H1 (cell line): Measurements from ENCODE around the gene ERCC1. TPM values are rescaled to one million over a fixed set of nuclear protein-coding genes. Genes with fewer than 3 reads are reported as not detected.

ENCODE experiments used
- CTCF ChIA-PET: fragments of 300-600 bp; sonication (Branson Sonifier 250); formaldehyde crosslinking; loops from one replicate; lab custom pipeline; 2021; ENCODE audit not compliant: partially characterized antibody; lab: Charles Lee
- POLR2A ChIA-PET: fragments of 300-600 bp; sonication (Branson Sonifier 250); formaldehyde crosslinking; loops from one replicate; lab custom pipeline; 2021; ENCODE audit warnings: inconsistent platforms; ENCODE audit not compliant: partially characterized antibody; lab: Charles Lee
- DNase-seq, 2 experiments: peaks; one replicate each; pipeline versions ENCODE4 v3.0.0 to v3.0.0-alpha.2; 2010 to 2022; ENCODE audit warnings: low spot score in 2 of 2, low read depth in 1 of 2, mixed read lengths in 1 of 2
- FAIRE-seq: peaks from 2 replicates; lab custom pipeline; 2011; peaks lifted over from hg19 to GRCh38; lab: Jason Lieb, UNC
- H2AFZ ChIP-seq: 2 replicates; pipeline ENCODE4 v1.8.1; 2012; ENCODE audit warnings: low read length, inconsistent platforms
- H2AK5ac ChIP-seq: 2 replicates; pipeline ENCODE4 v1.6.1; 2013; ENCODE audit warnings: low read depth, low read length
- H2BK120ac ChIP-seq: replicated peaks from 2 replicates; pipeline ENCODE3; 2013; ENCODE audit warnings: low read depth, low read length, inconsistent platforms
- H2BK12ac ChIP-seq: 2 replicates; pipeline ENCODE4 v1.6.1; 2013; ENCODE audit warnings: low read depth, low read length
- H2BK15ac ChIP-seq: 2 replicates; pipeline ENCODE4 v1.6.1; 2013; ENCODE audit warnings: low read length
- H2BK20ac ChIP-seq: 2 replicates; pipeline ENCODE4 v1.6.1; 2013; ENCODE audit warnings: low read length
- H2BK5ac ChIP-seq: 2 replicates; pipeline ENCODE4 v1.6.1; 2013; ENCODE audit warnings: low read depth, low read length
- H3K14ac ChIP-seq: 2 replicates; pipeline ENCODE4 v1.6.1; 2013; ENCODE audit warnings: inconsistent platforms; ENCODE audit not compliant: insufficient read length
- H3K18ac ChIP-seq: 2 replicates; pipeline ENCODE4 v1.6.1; 2013; ENCODE audit warnings: low read length; ENCODE audit errors: extremely low read depth
- H3K23ac ChIP-seq: 2 replicates; pipeline ENCODE4 v1.6.1; 2013; ENCODE audit warnings: inconsistent platforms; ENCODE audit not compliant: insufficient read length
- H3K23me2 ChIP-seq: 2 replicates; pipeline ENCODE4 v1.6.1; 2013; ENCODE audit warnings: low read depth, low read length
- H3K27ac ChIP-seq: 2 replicates; pipeline ENCODE4 v1.6.1; 2011; ENCODE audit warnings: low read depth, low read length, inconsistent platforms
- H3K27me3 ChIP-seq, 4 experiments: replicated peaks in 1 of 4; 1 replicate in 1 of 4; 2 replicates in 3 of 4; pipeline versions ENCODE4 v1.6.1 to v1.8.1; 2011 to 2013; ENCODE audit warnings: low read length in 3 of 4, mild to moderate bottlenecking in 3 of 4, inconsistent platforms in 2 of 4, mixed read lengths in 2 of 4, moderate library complexity in 1 of 4; ENCODE audit not compliant: control insufficient read depth in 3 of 4, insufficient read depth in 3 of 4; ENCODE audit errors: extremely low read depth in 1 of 4
- H3K36me3 ChIP-seq, 4 experiments: 2 replicates each; pipeline versions ENCODE4 v1.6.1 to v1.8.1; 2011 to 2013; ENCODE audit warnings: mild to moderate bottlenecking in 4 of 4, low read length in 3 of 4, moderate library complexity in 2 of 4, control low read depth in 1 of 4, inconsistent platforms in 1 of 4; ENCODE audit not compliant: insufficient read depth in 4 of 4, control insufficient read depth in 2 of 4
- H3K4ac ChIP-seq: replicated peaks from 2 replicates; pipeline ENCODE3; 2013; ENCODE audit warnings: low read length, low read depth, mixed read lengths, inconsistent platforms; ENCODE audit not compliant: insufficient read length
- H3K4me1 ChIP-seq, 4 experiments: replicated peaks in 1 of 4; 1 replicate in 1 of 4; 2 replicates in 3 of 4; pipeline versions ENCODE4 v1.6.1 to v1.8.1; 2011 to 2013; ENCODE audit warnings: low read length in 3 of 4, inconsistent platforms in 2 of 4, mixed read lengths in 1 of 4; ENCODE audit not compliant: insufficient read depth in 4 of 4, control insufficient read depth in 3 of 4
- H3K4me2 ChIP-seq, 2 experiments: 2 replicates each; pipeline versions ENCODE4 v1.6.1 to v1.8.1; 2011 to 2013; ENCODE audit warnings: low read depth in 2 of 2, low read length in 2 of 2, control low read depth in 1 of 2, inconsistent platforms in 1 of 2, mild to moderate bottlenecking in 1 of 2; ENCODE audit not compliant: insufficient read depth in 1 of 2
- H3K4me3 ChIP-seq, 4 experiments: fragments of 200-600, 300-600 bp in 1 of 4; sonication (generic), shearing (Covaris generic), sonication (Bioruptor Twin) in 1 of 4; 2 replicates each; pipeline versions ENCODE4 v1.5.1 to v1.8.1; 2011 to 2016; ENCODE audit warnings: low read length in 4 of 4, low read depth in 3 of 4, control low read depth in 2 of 4, inconsistent platforms in 2 of 4, mild to moderate bottlenecking in 2 of 4, mixed read lengths in 1 of 4, moderate library complexity in 1 of 4; ENCODE audit not compliant: insufficient read depth in 2 of 4; ENCODE audit errors: extremely low read depth in 1 of 4
- H3K56ac ChIP-seq: replicated peaks from 2 replicates; pipeline ENCODE3; 2013; ENCODE audit warnings: low read depth, mild to moderate bottlenecking, mixed read lengths, low read length, inconsistent platforms; ENCODE audit not compliant: insufficient read length
- H3K79me1 ChIP-seq: 2 replicates; pipeline ENCODE4 v1.6.1; 2013; ENCODE audit warnings: low read depth, low read length, control low read depth
- H3K79me2 ChIP-seq, 2 experiments: 2 replicates each; pipeline versions ENCODE4 v1.6.1 to v1.8.1; 2012 to 2013; ENCODE audit warnings: low read length in 2 of 2, mild to moderate bottlenecking in 2 of 2, inconsistent platforms in 1 of 2; ENCODE audit not compliant: insufficient read depth in 2 of 2, control insufficient read depth in 1 of 2
- H3K9ac ChIP-seq, 4 experiments: replicated peaks in 1 of 4; 1 replicate in 1 of 4; 2 replicates in 3 of 4; pipeline versions ENCODE4 v1.6.1 to v1.8.1; 2011 to 2013; ENCODE audit warnings: low read depth in 3 of 4, low read length in 3 of 4, control low read depth in 2 of 4, mild to moderate bottlenecking in 2 of 4, moderate library complexity in 2 of 4, inconsistent platforms in 1 of 4; ENCODE audit errors: extremely low read depth in 1 of 4
- H3K9me3 ChIP-seq, 2 experiments: 2 replicates each; pipeline versions ENCODE4 v1.6.1 to v1.8.1; 2012 to 2013; ENCODE audit warnings: mild to moderate bottlenecking in 2 of 2, moderate library complexity in 2 of 2, control low read depth in 1 of 2, inconsistent platforms in 1 of 2, low read depth in 1 of 2, low read length in 1 of 2, mixed read lengths in 1 of 2; ENCODE audit not compliant: insufficient read depth in 2 of 2
- H4K20me1 ChIP-seq, 2 experiments: replicated peaks in 1 of 2; 2 replicates each; pipeline versions ENCODE3 to v1.8.1; 2011 to 2013; ENCODE audit warnings: inconsistent platforms in 2 of 2, low read length in 2 of 2, mild to moderate bottlenecking in 1 of 2; ENCODE audit not compliant: insufficient read depth in 2 of 2, control insufficient read depth in 1 of 2
- H4K5ac ChIP-seq: 2 replicates; pipeline ENCODE4 v1.6.1; 2013; ENCODE audit warnings: low read length, low read depth, mixed read lengths, inconsistent platforms; ENCODE audit not compliant: insufficient read length
- H4K8ac ChIP-seq: 2 replicates; pipeline ENCODE4 v1.8.0; 2013; ENCODE audit warnings: mild to moderate bottlenecking, moderate library complexity, low read length, inconsistent platforms; ENCODE audit not compliant: insufficient read depth; ENCODE audit errors: extremely low read depth
- H4K91ac ChIP-seq: replicated peaks from 2 replicates; pipeline ENCODE3; 2013; ENCODE audit warnings: low read length, mixed read lengths, inconsistent platforms; ENCODE audit not compliant: insufficient read length
- BRCA1 ChIP-seq: IDR thresholded peaks from 2 replicates; pipeline ENCODE4 v1.6.1; 2012; ENCODE audit warnings: low read depth, low read length, improper control_type of control experiment
- CBX8 ChIP-seq: fragments of 300-800, 300-1000 bp; sonication (generic); IDR thresholded peaks from 2 replicates; pipeline ENCODE4 v1.7.1; 2016; ENCODE audit warnings: low read depth, low read length, borderline replicate concordance
- E2F6 ChIP-seq: IDR thresholded peaks from 2 replicates; pipeline ENCODE4 v1.6.1; 2012; ENCODE audit warnings: inconsistent platforms
- EP300 ChIP-seq, 2 experiments: IDR thresholded peaks; 1 replicate in 1 of 2; 2 replicates in 1 of 2; pipeline ENCODE4 v1.6.1; 2011 to 2012; ENCODE audit warnings: low read depth in 2 of 2, low read length in 2 of 2, mild to moderate bottlenecking in 2 of 2, borderline replicate concordance in 1 of 2, inconsistent platforms in 1 of 2, moderate library complexity in 1 of 2
- HDAC6 ChIP-seq: IDR thresholded peaks from one replicate; pipeline ENCODE4 v1.7.1; 2012; ENCODE audit warnings: low read depth, mild to moderate bottlenecking, inconsistent platforms, low read length, moderate library complexity
- JUND ChIP-seq: IDR thresholded peaks from 2 replicates; pipeline ENCODE4 v1.6.1; 2011; ENCODE audit warnings: mild to moderate bottlenecking, improper control_type of control experiment, low read length
- KDM5A ChIP-seq: fragments of 200-600 bp; IDR thresholded peaks from 2 replicates; pipeline ENCODE4 v1.7.1; 2012; ENCODE audit warnings: mild to moderate bottlenecking, low read length, inconsistent platforms, mixed read lengths
- NRF1 ChIP-seq: IDR thresholded peaks from 2 replicates; pipeline ENCODE4 v1.6.1; 2011; ENCODE audit warnings: mild to moderate bottlenecking, low read depth, low read length, improper control_type of control experiment
- RAD21 ChIP-seq, 2 experiments: IDR thresholded peaks in 1 of 2; conservative IDR thresholded peaks in 1 of 2; 2 replicates each; pipeline ENCODE4 v1.6.1; 2011; ENCODE audit warnings: low read depth in 2 of 2, low read length in 2 of 2, improper control_type of control experiment in 1 of 2, inconsistent platforms in 1 of 2, mild to moderate bottlenecking in 1 of 2, moderate library complexity in 1 of 2
- RXRA ChIP-seq: IDR thresholded peaks from 2 replicates; pipeline ENCODE4 v1.6.1; 2011; ENCODE audit warnings: low read depth, mild to moderate bottlenecking, low read length, moderate library complexity; ENCODE audit not compliant: insufficient read depth
- TBP ChIP-seq: IDR thresholded peaks from 2 replicates; pipeline ENCODE4 v1.6.1; 2011; ENCODE audit warnings: low read depth, low read length, improper control_type of control experiment
- TCF12 ChIP-seq: IDR thresholded peaks from 2 replicates; pipeline ENCODE4 v1.6.1; 2011; ENCODE audit warnings: low read depth, mild to moderate bottlenecking, low read length
- WGBS, 2 experiments: shearing (Covaris generic) in 1 of 2; methylation state at CpG; one replicate each; pipeline versions ENCODE4 v1.1.6 to v1.1.7; 2013 to 2015; ENCODE audit warnings: low lambda C conversion rate in 2 of 2, mixed read lengths in 2 of 2, inconsistent platforms in 1 of 2, low coverage in 1 of 2, missing lambda C conversion rate in 1 of 2; ENCODE audit not compliant: insufficient replicate concordance in 2 of 2, insufficient coverage in 1 of 2, insufficient read length in 1 of 2; ENCODE audit errors: extremely low coverage in 1 of 2, missing lambda C conversion rate in 1 of 2; 5-methylcytosine and 5-hydroxymethylcytosine counted together
- polyA plus RNA-seq, 7 experiments: library from polyadenylated mRNA; depleted of rRNA in 3 of 7; stranded (reverse) in 5 of 7; unstranded in 2 of 7; fragments of >200 nt in 5 of 7; fragments of 200-250 nt in 2 of 7; gene quantifications; 1 replicate in 5 of 7; 2 replicates in 1 of 7; 4 replicates in 1 of 7; pipeline versions ENCODE4 v1.2.1 to v1.2.3, GENCODE V29; 2011 to 2013; ENCODE audit warnings: missing spikeins in 2 of 7, mixed read lengths in 2 of 7
- total RNA-seq: library from RNA; stranded (reverse); fragmentation: NEBNext Ultra II Directional; extraction: Animal tissue kit (Norgen Biotek cat#: 25700); gene quantifications from 2 replicates; pipeline ENCODE4 v1.2.1, GENCODE V29; 2021
- TF ChIP-seq, protein P1 (sequence below): IDR thresholded peaks from 2 replicates; pipeline ENCODE4 v1.6.1; 2012; ENCODE audit warnings: inconsistent platforms

The ERCC1 gene
- total and polyA plus RNA-seq, 2 of the 8 experiments (the other 6 are each of a cell fraction or from before 2014, with no cell fraction given): 44.7 to 94.2 TPM

GRCh38 chr19:45419895-45420294 is 3.8 kb downstream of the ERCC1 start:
- Histone ChIP-seq H3K9ac (no peak overlapping the region), H2BK15ac (no peak overlapping the region), H3K36me3 (peaks cover 0 to 10% (median 6%) of the 10 kb centered on the region in 4 experiments; a peak in 5 of 8 replicates), H3K9me3 (no peaks in the 10 kb centered on the region), H2BK20ac (no peak overlapping the region), H2AFZ (no peak overlapping the region), H3K18ac (no peak overlapping the region), H4K91ac (no peak overlapping the region), H3K14ac (no peak overlapping the region), H4K5ac (no peak overlapping the region), H3K4ac (no peak overlapping the region), H4K20me1 (peaks cover 0 to 6% of the 10 kb centered on the region in 2 experiments), H4K8ac (no peak overlapping the region), H2BK12ac (no peak overlapping the region), H2BK120ac (no peak overlapping the region), H3K79me1 (peaks cover 2% of the 10 kb centered on the region; the same call in 1 of the 2 replicates), H3K4me3 (no peak overlapping the region), H3K4me2 (no peak overlapping the region), H3K79me2 (peaks cover 0 to 9% of the 10 kb centered on the region in 2 experiments; a peak in 1 of 4 replicates), H3K27ac (no peak overlapping the region), H3K56ac (no peak overlapping the region), H3K23me2 (peaks cover 10% of the 10 kb centered on the region), H2BK5ac (no peak overlapping the region), H3K27me3 (no peaks in the 10 kb centered on the region), H3K4me1 (peaks cover 0 to 11% (median 6%) of the 10 kb centered on the region in 4 experiments; a peak in 6 of 7 replicates), H2AK5ac (no peak overlapping the region), H3K23ac (no peak overlapping the region)
- ChIA-PET CTCF (interaction anchor here (0.9 to 2.4 kb wide), 3 partner anchors 16 to 59 kb away, joined by 3 to 9 read pairs (median 4); no protein-coding TSS in a partner anchor), POLR2A (interaction anchor here (0.9 to 1.9 kb wide), 3 partner anchors 8 to 14 kb away, joined by 3 to 9 read pairs (median 5); no protein-coding TSS in a partner anchor)
- FAIRE-seq: no peak
- DNase-seq: no peak
- WGBS, 2 experiments: no CpG with 5 or more reads among the region's 3 CpGs
- no peak for TF ChIP-seq E2F6
- TF ChIP-seq, protein P1, sequence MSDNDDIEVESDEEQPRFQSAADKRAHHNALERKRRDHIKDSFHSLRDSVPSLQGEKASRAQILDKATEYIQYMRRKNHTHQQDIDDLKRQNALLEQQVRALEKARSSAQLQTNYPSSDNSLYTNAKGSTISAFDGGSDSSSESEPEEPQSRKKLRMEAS: no peak
- TF ChIP-seq TBP: no peak
- TF ChIP-seq NRF1: no peak
- TF ChIP-seq HDAC6: no peak
- TF ChIP-seq TCF12: no peak
- no peak for TF ChIP-seq JUND
- no peak for TF ChIP-seq KDM5A
- TF ChIP-seq CBX8: no peak
- no peak for TF ChIP-seq EP300 (IDR thresholded peaks at IDR 0.05; ENCODE audit: borderline replicate concordance in 1 of 2, low read depth in 2 of 2, low read length in 2 of 2)
- no peak for TF ChIP-seq RAD21 (IDR thresholded peaks at IDR 0.05 in 1 of 2, conservative IDR thresholded peaks at IDR 0.05 in 1 of 2; ENCODE audit: low read depth in 2 of 2, low read length in 2 of 2)
- TF ChIP-seq RXRA: no peak
- TF ChIP-seq BRCA1: no peak
